ENCODE data around the gene TTYH3. TPM values are rescaled to one million over a fixed set of nuclear protein-coding genes. Genes with fewer than 3 reads are reported as not detected.

TTYH3 gene
- total RNA-seq, 1 experiment from 2014 or later: 24.8 TPM

- no peak for DNase-seq (ENCODE audit: low read depth)
These were observed 15.1 kb downstream of the TTYH3 start for GRCh38 chr7:2646680-2647571.

GRCh38 chr7:2647594-2648172 lies 15.9 kb downstream of the TTYH3 start:
- no peak for DNase-seq (ENCODE audit: low read depth)

- DNase-seq (ENCODE audit: low read depth): no peak
These were observed 17.5 kb downstream of the TTYH3 start for GRCh38 chr7:2649139-2649838.

GRCh38 chr7:2649991-2650390 lies 18.2 kb downstream of the TTYH3 start:
- DNase-seq (ENCODE audit: low read depth): no peak

- DNase-seq (ENCODE audit: low read depth): no peak
These were observed 18.7 kb downstream of the TTYH3 start for GRCh38 chr7:2650451-2650850.

GRCh38 chr7:2651336-2651735 lies 19.6 kb downstream of the TTYH3 start:
- DNase-seq (ENCODE audit: low read depth): no peak

GRCh38 chr7:2651847-2652735 lies 20.3 kb downstream of the TTYH3 start:
- no peak for DNase-seq (ENCODE audit: low read depth)

- no peak for DNase-seq (ENCODE audit: low read depth)
These were observed 20.9 kb downstream of the TTYH3 start for GRCh38 chr7:2652736-2653060.

GRCh38 chr7:2654059-2654458 lies 22.3 kb downstream of the TTYH3 start:
- no peak for DNase-seq (ENCODE audit: low read depth)

GRCh38 chr7:2655870-2656614 lies 24.3 kb downstream of the TTYH3 start:
- no peak for DNase-seq (ENCODE audit: low read depth)

GRCh38 chr7:2657208-2657607 lies 25.4 kb downstream of the TTYH3 start:
- DNase-seq (ENCODE audit: low read depth): no peak

- no peak for DNase-seq (ENCODE audit: low read depth)
These were observed 26.3 kb downstream of the TTYH3 start for GRCh38 chr7:2657920-2658671.

- DNase-seq (ENCODE audit: low read depth): no peak
These were observed 27.2 kb downstream of the TTYH3 start for GRCh38 chr7:2658941-2659340.

- no peak for DNase-seq (ENCODE audit: low read depth)
These were observed 28.0 kb downstream of the TTYH3 start for GRCh38 chr7:2659556-2660358.

- no peak for DNase-seq (ENCODE audit: low read depth)
These were observed 28.7 kb downstream of the TTYH3 start for GRCh38 chr7:2660359-2661095.

GRCh38 chr7:2661096-2661449 lies 29.3 kb downstream of the TTYH3 start:
- DNase-seq (ENCODE audit: low read depth): no peak

GRCh38 chr7:2661602-2662272 lies 30.0 kb downstream of the TTYH3 start:
- DNase-seq (ENCODE audit: low read depth): no peak
